ENCODE measurements around the gene FAM124A. TPM values are rescaled to one million over a fixed set of nuclear protein-coding genes. Genes with fewer than 3 reads are reported as not detected.

Gene FAM124A
- total and polyA plus RNA-seq, 2 experiments from 2014 or later, result 37.7 to 109 TPM

GRCh38 chr13:51271528-51272085 is 49.4 kb downstream of the FAM124A start (continued):
- TF ChIP-seq ZNF462 (CRISPR knock-in tag; IDR thresholded peaks at IDR 0.05) (no peak), EZH2phosphoT487 (IDR thresholded peaks at IDR 0.05; ENCODE audit: unreplicated experiment) (no peak), POLR2AphosphoS5 (IDR thresholded peaks at IDR 0.05; ENCODE audit: low read depth) (no peak)
- TF ChIP-seq, protein P1, sequence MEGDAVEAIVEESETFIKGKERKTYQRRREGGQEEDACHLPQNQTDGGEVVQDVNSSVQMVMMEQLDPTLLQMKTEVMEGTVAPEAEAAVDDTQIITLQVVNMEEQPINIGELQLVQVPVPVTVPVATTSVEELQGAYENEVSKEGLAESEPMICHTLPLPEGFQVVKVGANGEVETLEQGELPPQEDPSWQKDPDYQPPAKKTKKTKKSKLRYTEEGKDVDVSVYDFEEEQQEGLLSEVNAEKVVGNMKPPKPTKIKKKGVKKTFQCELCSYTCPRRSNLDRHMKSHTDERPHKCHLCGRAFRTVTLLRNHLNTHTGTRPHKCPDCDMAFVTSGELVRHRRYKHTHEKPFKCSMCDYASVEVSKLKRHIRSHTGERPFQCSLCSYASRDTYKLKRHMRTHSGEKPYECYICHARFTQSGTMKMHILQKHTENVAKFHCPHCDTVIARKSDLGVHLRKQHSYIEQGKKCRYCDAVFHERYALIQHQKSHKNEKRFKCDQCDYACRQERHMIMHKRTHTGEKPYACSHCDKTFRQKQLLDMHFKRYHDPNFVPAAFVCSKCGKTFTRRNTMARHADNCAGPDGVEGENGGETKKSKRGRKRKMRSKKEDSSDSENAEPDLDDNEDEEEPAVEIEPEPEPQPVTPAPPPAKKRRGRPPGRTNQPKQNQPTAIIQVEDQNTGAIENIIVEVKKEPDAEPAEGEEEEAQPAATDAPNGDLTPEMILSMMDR (conservative IDR thresholded peaks at IDR 0.05; ENCODE audit: low read depth in 2 of 2), result no peak

GRCh38 chr13:51275101-51275500 is 52.9 kb downstream of the FAM124A start:
- Mint-ChIP-seq H3K36me3 (ENCODE audit: low read depth) (peaks cover 23% of the 10 kb centered on the region), H3K4me1 (peaks cover 51% of the 10 kb centered on the region), H3K4me3 (no peak overlapping the region), H3K27ac (no peak overlapping the region), H3K9me3 (no peaks in the 10 kb centered on the region), H3K27me3 (ENCODE audit: insufficient read depth, low read depth, poor library complexity) (peaks cover 7% of the 10 kb centered on the region)
- Histone ChIP-seq H3K79me2 (replicated peaks; ENCODE audit: insufficient read depth) (peaks cover 13% of the 10 kb centered on the region), H2AFZ (no peak overlapping the region), H3K27me3 (ENCODE audit: insufficient read depth) (no peaks in the 10 kb centered on the region), H3K4me1 (ENCODE audit: insufficient read depth) (peaks cover 30% of the 10 kb centered on the region), H3K36me3 (ENCODE audit: insufficient read depth) (peaks cover 18% of the 10 kb centered on the region), H3K9me2 (ENCODE audit: insufficient read depth) (no peaks in the 10 kb centered on the region), H3K27ac (ENCODE audit: low read depth) (no peak overlapping the region), H3K4me3 (no peak overlapping the region), H3K4me2 (no peak overlapping the region), H4K20me1 (replicated peaks; ENCODE audit: insufficient read depth) (peaks cover 18% of the 10 kb centered on the region; the same call in 1 of the 2 replicates), H3F3A (replicated peaks; ENCODE audit: low read depth) (0 out of 2 replicates have a peak, but pooled peaks cover 6% of the 10 kb centered on the region)
- DNase-seq (ENCODE audit: low spot score), result no peak
- no peak for ATAC-seq
- TF ChIP-seq EZH2phosphoT487 (IDR thresholded peaks at IDR 0.05; ENCODE audit: unreplicated experiment), result no peak
- TF ChIP-seq NANOG (IDR thresholded peaks at IDR 0.05; ENCODE audit: borderline replicate concordance), result no peak
- TF ChIP-seq REST (IDR thresholded peaks at IDR 0.05; ENCODE audit: unreplicated experiment), result no peak
- no peak for TF ChIP-seq ZNF114 (CRISPR knock-in tag; IDR thresholded peaks at IDR 0.05)
- TF ChIP-seq ZNF331 (CRISPR knock-in tag; IDR thresholded peaks at IDR 0.05; ENCODE audit: low read depth), result no peak
- no peak for TF ChIP-seq ETS1 (IDR thresholded peaks at IDR 0.05)
- TF ChIP-seq JUNB (IDR thresholded peaks at IDR 0.05; ENCODE audit: unreplicated experiment), result no peak
- no peak for TF ChIP-seq EZH2 (IDR thresholded peaks at IDR 0.05; ENCODE audit: low read depth, unreplicated experiment)
- TF ChIP-seq CREB1 (CRISPR knock-in tag; IDR thresholded peaks at IDR 0.05; ENCODE audit: low read depth), result no peak
- TF ChIP-seq STAT1 (IDR thresholded peaks at IDR 0.05; ENCODE audit: unreplicated experiment), result no peak
